HG02870 (cell line): Measurements from ENCODE around the gene BNIP2.
"Not testable (repeated sequence)": the region's sequence is repeated elsewhere in the genome, so short reads cannot be mapped to it uniquely, and the experiment has no call there.

Experiments used
- ATAC-seq: cut with Tn5 transposase; IDR thresholded peaks from one replicate; pipeline ENCODE4 v1.9.1; 2021; ENCODE audit warnings: mild to moderate bottlenecking, moderate library complexity; ENCODE audit not compliant: unreplicated experiment

BNIP2 gene

DNA sequence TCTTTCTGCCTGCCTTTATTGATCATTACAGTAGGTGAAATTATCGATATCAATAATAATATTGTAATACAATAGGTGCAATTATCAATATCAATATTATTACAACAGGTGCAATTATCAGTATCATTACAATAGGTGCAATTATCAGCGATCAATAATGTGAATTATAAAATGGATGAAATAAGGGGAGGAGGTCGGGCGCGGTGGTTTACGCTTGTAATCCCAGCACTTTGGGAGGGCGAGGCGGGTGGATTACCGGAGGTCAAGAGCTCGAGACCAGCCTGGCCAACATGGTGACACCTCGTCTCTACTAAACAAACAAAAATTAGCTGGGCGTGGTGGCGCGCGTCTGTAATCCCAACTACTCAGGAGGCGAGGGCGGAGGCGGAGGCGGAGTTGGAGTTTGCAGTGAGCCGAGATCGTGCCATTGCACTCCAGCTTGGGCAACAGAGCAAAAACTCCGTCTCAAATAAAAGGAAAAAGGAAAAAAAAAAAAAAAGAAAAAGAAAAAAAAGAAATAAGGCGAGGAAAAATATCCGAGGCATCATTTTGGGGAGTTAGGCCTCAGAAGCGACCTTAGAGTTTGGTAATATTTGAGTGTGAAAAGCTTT, 611 bp upstream of the BNIP2 start:
- no peak for ATAC-seq

DNA sequence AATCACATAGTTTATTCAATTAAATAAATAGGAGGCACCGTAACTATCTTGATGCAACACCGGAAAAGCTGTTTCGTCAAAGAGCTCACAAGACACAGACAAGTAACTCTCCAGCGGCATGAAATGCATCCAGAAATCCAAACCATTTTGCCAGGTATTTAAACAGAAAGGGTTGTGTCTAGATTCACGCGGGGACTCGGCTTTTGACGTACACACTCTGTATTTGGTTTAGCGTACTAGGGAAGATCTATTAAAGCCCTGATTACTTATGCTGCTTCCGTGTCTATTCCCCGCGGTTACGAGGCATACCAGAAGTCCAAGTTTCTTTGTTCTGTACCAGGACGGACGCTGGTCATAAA, 718 bp downstream of the BNIP2 start:
- peak; percentile 2 for ATAC-seq

DNA sequence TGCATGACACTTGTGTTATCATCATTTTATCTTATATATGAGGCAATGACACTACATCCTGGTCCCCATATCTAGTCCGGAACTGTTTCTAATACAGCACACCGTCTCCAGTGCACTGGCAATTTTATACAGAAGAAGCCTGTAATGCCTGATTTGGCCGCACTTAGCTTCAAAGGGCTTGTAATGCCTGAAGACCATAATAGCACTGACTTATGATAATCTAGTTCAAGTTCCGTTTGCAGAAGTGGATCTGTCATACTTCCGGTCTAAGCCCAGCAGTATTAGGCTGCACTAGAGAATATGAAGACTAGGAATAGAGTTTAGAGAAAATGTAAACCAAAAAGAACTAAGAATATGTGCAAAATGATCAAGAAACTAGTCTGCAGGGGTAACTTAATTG, 1.3 kb downstream of the BNIP2 start:
- ATAC-seq, result no peak

DNA sequence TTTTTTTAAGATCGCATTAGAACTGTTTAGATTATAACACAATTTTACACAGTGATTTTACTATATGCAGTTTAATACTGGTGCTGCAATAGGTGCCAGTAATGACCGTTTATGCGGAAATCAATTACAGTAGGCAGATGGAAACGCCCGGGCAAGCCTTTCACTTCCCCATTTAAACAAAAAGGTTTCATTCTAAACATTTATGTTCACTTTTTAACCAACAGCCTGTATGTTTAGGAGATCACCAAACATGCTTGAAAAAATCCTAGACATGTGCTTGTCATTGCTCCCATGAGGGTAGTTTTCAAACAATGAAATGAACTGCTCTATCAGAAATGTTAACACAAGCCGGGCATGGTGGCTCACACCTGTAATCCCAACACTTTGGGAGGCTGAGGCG, 2.7 kb downstream of the BNIP2 start:
- ATAC-seq, result no peak

DNA sequence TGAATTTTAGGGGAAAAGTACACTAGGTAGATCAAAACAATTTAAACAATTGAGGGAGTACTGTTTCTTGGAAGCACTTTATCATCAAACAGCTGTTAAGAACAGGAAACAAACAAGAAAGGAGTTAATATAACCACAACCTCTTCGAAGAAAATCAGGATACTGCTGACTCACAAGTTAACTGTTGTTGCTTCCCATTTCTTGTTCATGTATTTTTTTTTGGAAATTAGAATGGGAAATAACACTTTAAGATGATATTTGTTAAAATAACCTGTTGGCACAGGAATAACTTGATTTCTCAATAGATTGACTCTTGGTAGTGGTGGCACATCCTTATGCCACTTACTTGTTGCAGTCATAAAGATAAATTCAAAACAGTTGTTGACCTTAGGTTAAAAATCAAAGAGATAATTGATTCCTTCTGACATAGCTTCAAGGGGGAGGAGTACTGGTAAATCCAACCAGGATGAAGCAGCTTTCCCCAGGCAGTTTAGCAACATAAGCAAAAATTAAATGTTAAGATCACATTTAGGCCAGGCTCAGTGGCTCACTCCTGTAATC, 3.3 kb downstream of the BNIP2 start:
- ATAC-seq, result no peak

DNA sequence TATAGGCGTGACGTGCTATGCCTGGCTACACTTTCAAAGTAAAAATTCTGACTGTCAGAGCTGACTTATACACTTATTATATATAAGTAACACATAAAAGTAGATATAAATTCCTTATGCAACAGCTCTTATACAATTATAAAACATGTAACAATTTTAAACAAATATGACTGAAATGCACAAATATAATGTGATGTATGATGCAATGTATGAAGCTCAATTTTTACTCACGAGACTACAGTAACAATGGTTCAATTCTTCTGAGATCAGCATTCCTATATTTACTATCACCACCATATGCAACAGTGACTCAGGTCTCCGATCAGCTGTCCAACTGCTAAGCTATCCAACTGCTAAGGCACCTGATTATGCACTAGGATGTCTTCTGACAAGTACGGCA, 8.2 kb downstream of the BNIP2 start:
- no peak for ATAC-seq

DNA sequence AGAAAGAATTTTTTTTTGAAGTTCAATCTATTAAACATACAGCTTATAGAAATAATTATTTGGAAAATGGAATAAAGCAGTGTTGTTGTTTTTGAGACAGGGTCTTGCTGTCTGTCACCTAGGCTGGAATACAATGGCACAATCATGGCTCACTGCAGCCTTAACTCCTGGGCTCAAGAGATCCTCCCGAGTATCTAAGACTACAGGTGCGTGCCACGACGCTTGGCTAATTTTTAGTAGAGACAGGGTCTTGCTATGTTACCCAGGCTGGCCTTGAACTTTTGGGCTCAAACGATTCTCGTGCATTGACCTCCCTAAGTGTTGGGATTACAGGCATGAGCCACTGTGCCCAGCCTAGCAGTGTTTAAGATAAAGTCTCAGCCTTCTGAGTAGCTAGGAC, 8.8 kb downstream of the BNIP2 start:
- ATAC-seq, result no peak

DNA sequence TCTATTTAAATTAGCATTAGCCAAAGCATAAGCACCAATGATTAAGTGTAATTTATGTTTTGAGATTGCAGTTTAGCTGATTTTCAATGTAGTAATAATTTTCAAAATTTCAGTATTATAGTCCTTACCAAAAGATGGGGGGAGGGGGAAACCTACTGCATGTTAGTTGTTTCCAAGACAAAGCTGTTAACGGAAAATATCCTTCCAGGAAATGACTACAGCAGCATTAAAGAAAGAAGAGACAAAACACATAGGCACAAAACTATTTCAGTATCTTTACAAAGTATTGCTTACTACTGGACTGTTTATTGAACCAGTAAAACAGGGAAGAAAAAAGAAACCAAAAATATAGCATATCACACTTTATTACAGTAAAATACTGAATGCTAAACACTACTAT, 10.5 kb downstream of the BNIP2 start:
- ATAC-seq, result no peak

DNA sequence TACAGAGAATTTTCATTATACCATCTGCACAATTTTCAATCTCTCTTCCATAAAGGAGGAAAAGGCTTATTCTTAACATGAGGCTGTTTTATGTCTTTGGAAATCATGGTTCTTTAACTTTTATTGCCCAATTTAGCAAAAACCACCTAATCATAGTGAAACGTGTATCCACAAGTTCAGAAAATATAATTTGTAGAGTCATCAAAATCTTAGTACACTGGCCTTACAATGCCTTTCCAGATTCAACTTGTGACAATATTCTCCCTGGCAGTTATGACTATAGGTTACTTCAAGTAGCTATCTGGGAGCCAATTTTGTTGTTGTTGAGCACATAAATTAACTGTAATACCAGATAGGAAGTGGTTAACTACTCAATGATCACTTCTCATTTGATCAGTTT, 10.9 kb downstream of the BNIP2 start:
- ATAC-seq, result no peak

DNA sequence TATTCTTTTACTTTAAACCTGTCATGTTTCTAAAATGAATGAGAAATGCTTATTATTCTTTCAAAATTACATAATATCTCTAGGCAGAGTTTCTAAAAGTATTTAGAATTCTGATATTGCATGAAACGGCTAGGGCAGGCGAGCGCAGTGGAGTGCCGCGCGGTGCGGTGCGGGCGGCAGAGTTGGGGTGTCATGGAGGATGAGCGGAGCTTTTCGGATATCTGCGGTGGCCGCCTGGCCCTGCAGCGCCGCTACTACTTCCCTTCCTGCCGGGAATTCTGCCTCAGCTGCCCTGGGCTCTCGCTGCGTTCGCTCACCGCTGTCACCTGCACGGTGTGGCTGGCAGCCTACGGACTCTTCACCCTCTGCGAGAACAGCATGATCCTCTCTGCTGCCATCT, 12.6 kb downstream of the BNIP2 start:
- no peak for ATAC-seq

DNA sequence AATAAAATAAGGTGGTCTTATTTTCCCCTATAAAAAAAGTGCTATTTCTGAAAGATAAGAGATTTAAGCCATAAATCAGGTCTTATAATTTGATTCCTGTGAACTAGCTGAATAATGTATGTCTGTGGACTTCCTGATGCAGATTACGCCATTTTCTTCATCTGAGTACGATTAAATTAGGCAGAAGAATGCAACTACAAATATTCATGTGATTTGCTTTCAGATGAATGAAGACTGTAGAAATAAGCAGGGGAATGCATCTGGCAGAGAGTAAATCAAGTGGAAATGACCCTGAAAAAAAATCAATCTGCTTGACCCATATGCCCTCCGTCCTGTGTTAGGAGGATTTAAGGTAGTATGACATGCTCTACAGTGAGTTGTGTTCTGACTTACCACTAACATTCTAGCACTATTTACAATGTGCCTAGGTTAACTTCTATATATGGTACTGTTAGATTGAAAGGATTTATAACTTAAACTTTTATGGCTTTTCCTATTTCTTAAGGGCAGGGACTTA, 14.7 kb downstream of the BNIP2 start:
- no peak for ATAC-seq

DNA sequence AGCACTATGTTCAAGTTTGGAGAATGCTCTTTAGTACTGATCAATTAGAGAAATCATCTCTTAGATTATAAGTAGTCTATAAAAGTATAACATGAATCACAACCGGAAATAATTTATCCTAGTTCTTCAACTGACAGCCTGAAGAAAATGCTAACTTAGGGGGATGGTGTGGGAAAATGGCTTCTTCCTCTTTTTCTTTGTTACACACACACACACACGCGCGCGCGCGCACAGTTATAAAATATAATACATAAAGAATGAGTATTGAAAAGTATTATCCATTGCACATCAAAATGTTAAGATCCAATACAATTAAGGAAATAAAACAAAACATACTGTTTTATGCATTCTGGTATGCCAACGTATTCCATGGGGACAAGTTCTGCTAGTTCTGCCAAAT, 20.6 kb downstream of the BNIP2 start:
- no peak for ATAC-seq

DNA sequence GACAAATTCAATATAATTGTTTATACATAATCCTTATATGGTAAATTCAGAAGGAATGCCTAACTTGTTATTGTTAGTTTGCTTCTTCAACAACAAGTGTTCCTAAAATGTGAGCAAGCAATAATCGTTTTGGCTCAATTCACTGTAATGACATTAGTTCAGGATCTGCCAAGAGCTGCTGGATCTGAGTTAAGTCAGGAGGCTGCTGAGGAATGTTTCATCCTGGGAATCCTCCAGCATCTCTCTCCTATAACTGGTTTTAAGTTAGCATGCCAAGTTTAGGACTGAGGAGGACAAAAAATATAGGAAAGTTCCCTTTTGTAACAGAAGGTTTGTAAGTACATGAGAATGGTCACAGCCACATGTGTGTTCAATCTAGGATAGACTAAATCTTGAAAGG, 26.9 kb downstream of the BNIP2 start:
- ATAC-seq, result no peak

DNA sequence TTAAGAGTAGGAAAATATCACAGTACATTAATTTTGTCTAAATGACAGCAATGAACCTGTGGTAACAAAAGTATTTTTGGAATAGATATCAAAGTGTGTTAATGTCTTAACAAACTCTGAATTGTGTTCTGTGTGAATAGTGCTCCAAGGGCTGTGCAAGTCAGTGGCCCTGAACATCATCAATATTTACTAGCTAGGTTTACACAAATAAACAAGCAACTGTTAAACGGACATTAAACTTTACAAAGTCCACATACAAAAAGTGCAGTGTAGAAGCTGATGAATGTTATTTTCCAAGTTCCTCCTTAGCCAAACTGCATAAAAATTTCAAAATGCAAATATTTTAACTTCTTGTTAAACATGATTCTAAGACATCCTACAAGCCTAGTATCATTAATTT, 29.8 kb downstream of the BNIP2 start:
- ATAC-seq, result no peak

DNA sequence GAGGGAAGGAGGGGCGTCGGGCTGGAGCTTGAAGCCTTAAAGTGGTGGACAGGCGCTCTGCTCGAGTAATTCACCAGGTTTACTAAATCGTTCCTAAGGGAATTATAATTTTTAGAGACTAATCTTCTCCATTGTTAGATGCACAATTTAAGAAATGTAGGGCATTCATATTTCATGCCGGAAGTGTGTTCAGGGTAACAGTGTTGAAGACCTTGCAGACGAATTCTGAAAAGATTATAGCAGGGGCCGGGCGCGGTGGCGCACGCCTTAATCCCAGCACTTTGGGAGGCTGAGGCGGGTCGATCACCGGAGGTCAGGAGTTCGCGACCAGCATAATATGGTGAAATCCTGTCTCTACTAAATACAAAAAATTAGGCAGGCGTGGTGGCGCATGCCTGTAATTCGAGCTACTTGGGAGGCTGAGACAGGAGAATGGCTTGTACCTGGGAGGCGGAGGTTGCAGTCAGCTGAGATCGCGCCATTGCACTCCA, 31.4 kb downstream of the BNIP2 start:
- no peak for ATAC-seq

DNA sequence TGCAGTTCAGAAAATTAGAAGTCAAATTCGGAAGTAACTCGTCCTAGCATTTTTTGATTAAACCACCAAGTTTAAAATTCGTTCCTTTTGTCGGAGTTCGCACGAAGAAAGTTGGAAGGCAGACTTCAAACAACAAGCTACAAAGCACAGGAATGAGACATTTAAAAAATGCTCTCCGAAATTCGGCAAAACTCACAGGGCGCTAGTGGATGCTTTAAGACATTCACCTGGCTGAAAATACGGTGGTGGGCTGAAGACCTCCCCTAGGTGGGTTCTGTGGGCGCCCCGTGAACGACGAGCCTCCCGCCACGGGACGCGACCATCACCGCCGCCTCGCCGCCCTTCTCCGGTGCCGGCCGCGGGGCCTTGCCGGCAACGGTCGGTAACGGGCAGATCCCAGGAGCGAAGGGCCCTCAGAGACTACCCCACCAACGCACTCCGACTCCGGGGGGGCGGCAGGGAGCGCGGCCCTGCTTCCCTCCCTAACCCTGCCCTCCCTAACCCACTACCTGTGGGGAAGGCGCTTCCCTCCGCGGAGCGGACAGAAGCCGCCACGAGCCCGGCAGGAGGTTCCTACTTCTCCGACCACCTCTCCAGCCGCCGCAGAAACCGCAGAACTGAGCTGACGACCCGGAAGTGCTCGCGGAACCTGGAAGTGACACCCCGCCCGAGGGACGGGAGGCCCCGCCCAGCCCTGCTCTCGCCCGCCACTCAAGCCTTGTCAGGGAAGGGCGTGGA, 32.1 kb downstream of the BNIP2 start, which contains the start of gene GTF2A2:
GTF2A2 (minus strand) TSS at position 619 of the 738 bp plus-strand sequence. CDS start 5,238 bp downstream, outside the sequence.
- ATAC-seq, result peak; percentile 96

DNA sequence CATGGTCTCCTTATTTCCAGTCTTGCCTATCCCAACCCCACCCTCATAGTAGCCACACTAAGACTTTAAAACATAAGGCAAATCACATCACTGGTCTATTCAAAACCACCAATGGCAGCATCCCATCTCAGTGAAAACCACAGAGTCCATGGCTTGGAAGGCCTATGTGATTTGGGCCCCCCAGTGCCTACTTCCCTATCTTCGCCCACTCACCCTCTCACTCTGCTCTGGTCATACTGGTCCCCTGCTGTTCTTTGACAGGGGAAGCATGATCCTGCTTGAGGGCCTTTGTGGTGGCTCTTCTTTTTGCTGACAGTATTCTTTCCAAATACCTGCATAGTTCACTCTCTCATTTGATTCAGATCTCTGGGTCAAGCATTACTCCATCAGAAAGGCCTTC, 35.1 kb downstream of the BNIP2 start:
- no peak for ATAC-seq

DNA sequence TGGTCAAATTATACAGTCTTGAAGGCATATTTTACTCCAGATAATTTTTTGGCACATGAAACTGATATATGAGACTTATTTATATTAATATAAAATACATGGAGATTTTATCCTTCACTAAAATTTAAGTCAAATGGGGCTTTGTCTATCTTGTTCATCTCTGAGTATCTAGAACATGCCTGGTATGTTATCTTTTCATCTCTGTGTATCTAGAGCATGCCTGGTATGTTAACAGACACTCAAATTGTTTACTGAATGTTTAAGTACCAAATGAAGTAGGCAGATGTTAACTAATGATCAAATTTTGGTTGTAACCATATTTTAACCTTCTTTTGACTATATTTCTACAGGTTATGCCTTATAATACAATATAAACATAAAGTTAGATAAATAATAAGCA, 39.5 kb downstream of the BNIP2 start:
- no peak for ATAC-seq

DNA sequence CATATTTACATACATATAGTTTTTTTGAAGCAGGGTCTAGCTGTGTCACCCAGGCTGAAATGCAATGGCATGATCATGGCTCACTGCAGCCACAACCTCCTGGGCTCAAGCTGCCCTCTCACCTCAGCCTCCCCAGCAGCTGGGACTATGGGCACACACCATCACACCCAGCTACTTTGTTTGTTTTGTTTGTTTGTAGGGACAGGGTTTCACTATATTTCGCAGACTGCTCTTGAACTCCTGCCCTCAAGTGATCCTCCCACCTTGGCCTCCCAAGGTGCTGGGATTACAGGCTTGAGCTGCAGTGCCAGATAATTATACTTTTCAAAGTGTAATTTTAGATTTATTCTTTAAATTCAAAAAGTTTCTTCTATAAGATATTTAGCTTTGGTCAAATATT, 42.0 kb downstream of the BNIP2 start:
- ATAC-seq, result no peak

DNA sequence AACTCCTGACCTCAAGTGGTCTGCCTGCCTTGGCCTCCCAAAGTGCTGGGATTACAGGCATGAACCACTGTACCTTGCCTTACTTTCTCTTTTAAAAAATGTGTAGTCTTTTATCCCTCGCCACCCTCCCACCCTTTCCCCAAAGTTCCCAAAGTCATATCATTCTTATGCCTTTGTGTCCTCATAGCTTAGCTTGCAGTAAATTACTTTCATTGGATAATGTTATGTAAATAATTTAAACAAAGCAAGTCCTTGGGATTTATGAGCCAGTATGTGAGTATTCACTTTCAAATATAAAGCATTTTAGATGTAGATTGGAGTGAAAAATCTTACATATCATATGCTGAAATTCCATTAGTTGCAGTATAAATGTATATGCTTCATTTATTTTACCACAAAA, 42.8 kb downstream of the BNIP2 start:
- ATAC-seq, result no peak

DNA sequence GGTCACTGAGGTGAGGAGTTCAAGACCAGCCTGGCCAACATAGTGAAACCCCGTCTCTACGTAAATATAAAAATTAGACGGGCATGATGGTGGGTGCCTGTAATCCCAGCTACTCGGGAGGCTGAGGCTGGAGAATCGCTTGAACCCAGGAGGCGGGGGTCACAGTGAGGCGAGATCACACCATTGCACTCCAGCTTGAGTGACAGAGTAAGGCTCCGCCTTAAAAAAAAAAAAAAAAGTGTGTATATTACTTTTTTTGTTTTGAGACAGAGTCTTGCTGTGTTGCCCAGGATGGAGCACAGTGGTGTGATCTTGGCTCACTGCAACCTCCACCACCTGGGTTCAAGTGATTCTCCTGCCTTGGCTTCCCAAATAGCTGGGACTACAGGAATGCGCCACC, 43.3 kb downstream of the BNIP2 start:
- not testable (repeated sequence) for ATAC-seq

DNA sequence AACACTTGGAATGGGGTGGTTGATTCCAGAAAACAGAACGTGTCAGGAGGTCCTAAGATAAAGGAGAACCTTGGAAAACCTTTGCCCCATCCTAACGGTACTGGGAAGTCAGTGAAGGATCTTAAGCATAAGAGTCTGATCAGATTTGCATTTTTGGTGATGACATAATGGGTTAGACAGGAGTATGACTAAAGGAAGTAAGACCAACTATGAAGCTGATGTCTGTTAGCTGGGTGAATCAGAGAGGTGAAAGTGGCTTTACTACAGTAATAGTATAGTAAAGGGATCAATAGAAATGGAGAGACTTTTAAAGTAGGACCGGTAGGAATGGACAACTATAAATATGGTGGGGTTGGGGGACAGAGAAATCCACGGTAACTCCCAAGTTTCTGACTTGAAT, 44.4 kb downstream of the BNIP2 start:
- no peak for ATAC-seq
